ENCODE results near the gene NPPC. TPM values are rescaled to one million over a fixed set of nuclear protein-coding genes. Genes with fewer than 3 reads are reported as not detected.

Gene NPPC
- total and polyA plus RNA-seq, 10 of the 15 experiments (the other 5 are each of a cell fraction or from before 2014, with no cell fraction given), result 0.15 TPM; not detected in 9

DNA sequence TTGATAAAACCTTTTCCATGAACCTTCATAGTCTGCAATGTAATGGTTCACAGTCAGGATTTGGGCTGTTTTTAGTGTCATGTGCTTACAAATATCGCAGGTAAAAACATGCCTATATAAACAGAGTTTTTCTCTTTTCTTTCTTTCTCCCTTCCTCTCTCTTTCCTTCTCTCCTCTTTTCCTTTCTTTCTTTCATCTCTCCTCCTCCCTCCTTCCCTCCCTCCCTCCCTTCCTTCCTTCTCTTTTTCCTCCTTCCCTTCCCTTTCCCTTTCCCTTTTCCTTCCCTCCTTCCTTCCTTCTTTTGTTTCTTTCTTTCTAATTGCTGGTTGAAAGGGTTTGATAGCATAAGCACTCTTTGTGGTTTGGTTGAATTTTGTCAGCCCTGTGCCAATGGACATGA is 9.6 kb upstream of the NPPC start (continued):
- TF ChIP-seq, protein P1, sequence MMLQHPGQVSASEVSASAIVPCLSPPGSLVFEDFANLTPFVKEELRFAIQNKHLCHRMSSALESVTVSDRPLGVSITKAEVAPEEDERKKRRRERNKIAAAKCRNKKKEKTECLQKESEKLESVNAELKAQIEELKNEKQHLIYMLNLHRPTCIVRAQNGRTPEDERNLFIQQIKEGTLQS (IDR thresholded peaks at IDR 0.05; ENCODE audit: borderline replicate concordance, extremely low read depth, low read depth, low read length), result no peak

DNA sequence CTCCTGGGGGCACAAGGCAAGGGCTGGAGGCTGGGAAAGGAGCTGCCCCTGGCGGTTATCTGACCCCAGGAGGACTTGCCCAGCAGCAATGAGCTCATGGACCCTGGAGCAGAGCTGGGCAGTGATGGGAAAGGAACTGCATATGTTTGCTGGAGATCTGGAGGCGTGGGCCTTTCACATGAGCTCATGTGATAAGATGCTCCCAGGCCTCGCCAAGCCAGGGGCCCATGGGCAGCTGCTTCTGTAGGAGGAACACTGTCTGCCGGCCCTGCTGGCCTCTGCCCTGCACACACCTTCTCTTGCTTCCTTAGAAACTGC is 9.0 kb upstream of the NPPC start:
- DNase-seq (ENCODE audit: low read depth, low spot score), result no peak
- no peak overlapping the region for H3K4me3 ChIP-seq
- intact Hi-C loops (cut with micrococcal nuclease; ENCODE audit: unreplicated experiment) (no loop called here), in situ Hi-C loops (cut with MboI) (no loop called here)
- FAIRE-seq, result no peak
- H3K36me3 ChIP-seq (ENCODE audit: control insufficient read depth in 2 of 2, insufficient read depth in 2 of 2, low read length in 1 of 2), result no peaks in the 10 kb centered on the region
- 28% methylated on average over 4 of the region's 4 CpGs for WGBS (ENCODE audit: insufficient coverage, insufficient replicate concordance, low lambda C conversion rate, missing lambda C conversion rate)
- POLR2A ChIA-PET, result no interaction called here
- SMC1A ChIA-PET (ENCODE audit: uncharacterized antibody, unreplicated experiment), result no interaction called here
- CTCF ChIA-PET, result interaction anchor here (1.3 to 8.2 kb wide), 4 partner anchors 13 to 357 kb away, joined by 3 to 32 read pairs (median 4); no protein-coding TSS in a partner anchor
- TF ChIP-seq SIN3A (IDR thresholded peaks at IDR 0.05; ENCODE audit: low read depth, low read length) (no peak), TCF3 (IDR thresholded peaks at IDR 0.05; ENCODE audit: borderline replicate concordance, insufficient read depth, low read depth, low read length) (no peak), ZSCAN29 (IDR thresholded peaks at IDR 0.05) (no peak), NR2C2 (IDR thresholded peaks at IDR 0.05; ENCODE audit: borderline replicate concordance, control insufficient read depth, insufficient read length, low read depth) (no peak), SPI1 (IDR thresholded peaks at IDR 0.05; ENCODE audit: borderline replicate concordance, insufficient read depth, low read depth, low read length) (no peak), RAD21 (IDR thresholded peaks at IDR 0.05; ENCODE audit: insufficient read depth, low read depth, low read length) (no peak), ESRRA (IDR thresholded peaks at IDR 0.05; ENCODE audit: low read length) (no peak), SUPT20H (IDR thresholded peaks at IDR 0.05; ENCODE audit: borderline replicate concordance, control insufficient read depth, low read depth, low read length) (no peak)
- TF ChIP-seq, protein P2, sequence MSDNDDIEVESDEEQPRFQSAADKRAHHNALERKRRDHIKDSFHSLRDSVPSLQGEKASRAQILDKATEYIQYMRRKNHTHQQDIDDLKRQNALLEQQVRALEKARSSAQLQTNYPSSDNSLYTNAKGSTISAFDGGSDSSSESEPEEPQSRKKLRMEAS (IDR thresholded peaks at IDR 0.05; ENCODE audit: low read depth, low read length), result no peak
- TF ChIP-seq, protein P3, sequence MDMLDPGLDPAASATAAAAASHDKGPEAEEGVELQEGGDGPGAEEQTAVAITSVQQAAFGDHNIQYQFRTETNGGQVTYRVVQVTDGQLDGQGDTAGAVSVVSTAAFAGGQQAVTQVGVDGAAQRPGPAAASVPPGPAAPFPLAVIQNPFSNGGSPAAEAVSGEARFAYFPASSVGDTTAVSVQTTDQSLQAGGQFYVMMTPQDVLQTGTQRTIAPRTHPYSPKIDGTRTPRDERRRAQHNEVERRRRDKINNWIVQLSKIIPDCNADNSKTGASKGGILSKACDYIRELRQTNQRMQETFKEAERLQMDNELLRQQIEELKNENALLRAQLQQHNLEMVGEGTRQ (IDR thresholded peaks at IDR 0.05; ENCODE audit: borderline replicate concordance, low read depth, low read length), result no peak
- H3K9me3 ChIP-seq (replicated peaks; ENCODE audit: control insufficient read depth, insufficient read depth, low read length), result no peaks in the 10 kb centered on the region
- H2AFZ ChIP-seq (ENCODE audit: control insufficient read depth, low read depth, low read length), result no peak overlapping the region
- no peak overlapping the region for H3K27ac ChIP-seq (ENCODE audit: control insufficient read depth, insufficient read depth)
- no peaks in the 10 kb centered on the region for H3K4me1 ChIP-seq (ENCODE audit: control insufficient read depth, insufficient read depth, low read length)
- peaks cover 0 to 2% of the 10 kb centered on the region in 2 experiments; a peak in 1 of 4 replicates for H3K27me3 ChIP-seq (replicated peaks in 1 of 2; ENCODE audit: control insufficient read depth in 2 of 2, insufficient read depth in 2 of 2, low read length in 1 of 2)
- RAD21 ChIA-PET (ENCODE audit: unreplicated experiment), result interaction anchor here (1.3 kb wide), 1 partner anchor 14 kb away, joined by 3 read pairs; no protein-coding TSS in a partner anchor
- H4K20me1 ChIP-seq (ENCODE audit: control insufficient read depth, insufficient read depth), result no peaks in the 10 kb centered on the region
- ATAC-seq, result no peak
- no peak overlapping the region for H3K9ac ChIP-seq (ENCODE audit: control insufficient read depth, insufficient read depth, low read length)
- no TSS peak for BruUV-seq (replicated peaks)
- H3K4me2 ChIP-seq (ENCODE audit: control insufficient read depth, insufficient read depth), result no peak overlapping the region
- H3K79me2 ChIP-seq (ENCODE audit: control insufficient read depth, insufficient read depth, low read length), result no peaks in the 10 kb centered on the region
